Karpas-422 (cell line): Measurements from ENCODE around the gene GAMT. TPM values are rescaled to one million over a fixed set of nuclear protein-coding genes. Genes with fewer than 3 reads are reported as not detected.
A peak's percentile ranks its signal among the peaks of the same experiment; 100 is the strongest.
"Not testable (repeated sequence)": the region's sequence is repeated elsewhere in the genome, so short reads cannot be mapped to it uniquely, and the experiment has no call there.

Source experiments
- DNase-seq: peaks from one replicate; pipeline ENCODE4 v3.0.0-alpha.2; 2015
- H2AFZ ChIP-seq: fragments of 200-600 bp; sonication (generic); 2 replicates; pipeline ENCODE4 v1.6.1; 2014; ENCODE audit warnings: antibody characterized with exemption, low read length, mixed read lengths
- H3K27ac ChIP-seq: fragments of 200-600 bp; sonication (generic); 2 replicates; pipeline ENCODE4 v1.5.1; 2014; ENCODE audit warnings: mild to moderate bottlenecking, low read length, moderate library complexity
- H3K27me3 ChIP-seq: fragments of 200-600 bp; sonication (generic); 2 replicates; pipeline ENCODE4 v1.6.1; 2014; ENCODE audit warnings: low read length, mixed read lengths
- H3K36me3 ChIP-seq: fragments of 200-600 bp; sonication (generic); 2 replicates; pipeline ENCODE4 v1.6.1; 2014; ENCODE audit warnings: low read length, mixed read lengths; ENCODE audit not compliant: insufficient read depth
- H3K4me1 ChIP-seq: fragments of 200-600 bp; sonication (generic); 2 replicates; pipeline ENCODE4 v1.6.1; 2014; ENCODE audit warnings: mild to moderate bottlenecking, low read length, mixed read lengths
- H3K4me2 ChIP-seq: fragments of 200-600 bp; sonication (generic); 2 replicates; pipeline ENCODE4 v1.6.1; 2014; ENCODE audit warnings: low read length, low read depth, mild to moderate bottlenecking; ENCODE audit not compliant: poor library complexity, severe bottlenecking
- H3K4me3 ChIP-seq: fragments of 200-600 bp; sonication (generic); 2 replicates; pipeline ENCODE4 v1.5.1; 2014; ENCODE audit warnings: mild to moderate bottlenecking, antibody characterized with exemption, low read length, mixed read lengths
- H3K79me2 ChIP-seq: fragments of 200-600 bp; sonication (generic); 2 replicates; pipeline ENCODE4 v1.6.1; 2014; ENCODE audit warnings: mild to moderate bottlenecking, low read length, mixed read lengths
- H3K9ac ChIP-seq: fragments of 200-600 bp; sonication (generic); 2 replicates; pipeline ENCODE4 v1.6.0; 2014; ENCODE audit warnings: low read length
- H3K9me2 ChIP-seq: fragments of 200-600 bp; sonication (generic), shearing (Covaris generic); replicated peaks from 2 replicates; pipeline ENCODE4 v1.6.0; 2014; ENCODE audit warnings: mild to moderate bottlenecking, low read length, moderate library complexity; ENCODE audit not compliant: insufficient read depth
- H3K9me3 ChIP-seq: fragments of 300-700, 200-600 bp; sonication (generic); 2 replicates; pipeline ENCODE4 v1.6.1; 2014; ENCODE audit warnings: low read length, mixed read lengths
- H4K20me1 ChIP-seq: fragments of 200-600 bp; sonication (generic); 2 replicates; pipeline ENCODE4 v1.6.1; 2014; ENCODE audit warnings: mild to moderate bottlenecking, antibody characterized with exemption, low read length, low read depth; ENCODE audit not compliant: insufficient read depth
- total RNA-seq: library from RNA; depleted of rRNA; stranded (reverse); fragments of >200 nt; shearing (Covaris generic); gene quantifications from 2 replicates; pipeline ENCODE4 v1.2.3, GENCODE V29; 2014; ENCODE audit warnings: low replicate concordance

GAMT gene
- total RNA-seq, 1 experiment from 2014 or later = 63.7 TPM

- Histone ChIP-seq H3K4me2 (peak overlapping the region; percentile 75), H3K9ac (peak overlapping the region; percentile 76), H3K4me3 (peak overlapping the region; percentile 70), H3K9me2 (no peaks in the 10 kb centered on the region), H4K20me1 (peaks cover 27% of the 10 kb centered on the region), H3K9me3 (no peaks in the 10 kb centered on the region), H3K36me3 (peaks cover 18% of the 10 kb centered on the region), H3K27ac (peak overlapping the region; percentile 64), H3K27me3 (no peaks in the 10 kb centered on the region), H2AFZ (0 out of 2 replicates have a peak overlapping the region, but pooled peaks have one; percentile 39), H3K4me1 (peaks cover 27% of the 10 kb centered on the region), H3K79me2 (no peaks in the 10 kb centered on the region)
- peak; percentile 94 for DNase-seq
These were observed 44.0 kb upstream of the GAMT start for GRCh38 chr19:1445185-1445931.

GRCh38 chr19:1441677-1442438 is 40.5 kb upstream of the GAMT start:
- Histone ChIP-seq H4K20me1 (peaks cover 36% of the 10 kb centered on the region), H3K36me3 (peaks cover 32% of the 10 kb centered on the region), H3K4me3 (no peak overlapping the region), H3K9me3 (no peaks in the 10 kb centered on the region), H3K4me1 (peaks cover 34% of the 10 kb centered on the region), H3K79me2 (peaks cover 18% of the 10 kb centered on the region), H3K27me3 (no peaks in the 10 kb centered on the region), H3K9ac (no peak overlapping the region), H3K27ac (no peak overlapping the region), H2AFZ (no peak overlapping the region), H3K4me2 (no peak overlapping the region), H3K9me2 (no peaks in the 10 kb centered on the region)
- no peak for DNase-seq

GRCh38 chr19:1441022-1441426 is 39.7 kb upstream of the GAMT start:
- no peaks in the 10 kb centered on the region for H3K9me3 ChIP-seq
- H3K9me2 ChIP-seq = no peaks in the 10 kb centered on the region
- H2AFZ ChIP-seq = no peak overlapping the region
- H3K4me2 ChIP-seq = no peak overlapping the region
- H3K79me2 ChIP-seq = peaks cover 18% of the 10 kb centered on the region
- H3K4me3 ChIP-seq = no peak overlapping the region
- H4K20me1 ChIP-seq = peaks cover 36% of the 10 kb centered on the region
- no peak overlapping the region for H3K9ac ChIP-seq
- no peak for DNase-seq
- H3K27me3 ChIP-seq = no peaks in the 10 kb centered on the region
- H3K4me1 ChIP-seq = peaks cover 38% of the 10 kb centered on the region
- no peak overlapping the region for H3K27ac ChIP-seq
- peaks cover 32% of the 10 kb centered on the region for H3K36me3 ChIP-seq

GRCh38 chr19:1440418-1440801 is 39.1 kb upstream of the GAMT start:
- Histone ChIP-seq H3K4me1 (peaks cover 38% of the 10 kb centered on the region), H3K9ac (0 out of 2 replicates have a peak overlapping the region, but pooled peaks have one; percentile 17), H3K9me3 (no peaks in the 10 kb centered on the region), H3K36me3 (peaks cover 32% of the 10 kb centered on the region), H2AFZ (no peak overlapping the region), H3K27ac (no peak overlapping the region), H3K4me2 (no peak overlapping the region), H4K20me1 (peaks cover 36% of the 10 kb centered on the region), H3K4me3 (no peak overlapping the region), H3K9me2 (no peaks in the 10 kb centered on the region), H3K79me2 (peaks cover 18% of the 10 kb centered on the region), H3K27me3 (no peaks in the 10 kb centered on the region)
- no peak for DNase-seq

- Histone ChIP-seq H3K4me2 (peak overlapping the region; percentile 99), H4K20me1 (peaks cover 36% of the 10 kb centered on the region), H3K79me2 (peaks cover 18% of the 10 kb centered on the region), H3K4me3 (peak overlapping the region; percentile 99), H3K4me1 (peaks cover 35% of the 10 kb centered on the region), H3K27ac (peak overlapping the region; percentile 91), H3K9ac (peak overlapping the region; percentile 99), H3K36me3 (peaks cover 32% of the 10 kb centered on the region)
- not testable (repeated sequence) for DNase-seq, H3K27me3 ChIP-seq, H2AFZ ChIP-seq, H3K9me2 ChIP-seq, H3K9me3 ChIP-seq
These were observed 38.4 kb upstream of the GAMT start for GRCh38 chr19:1439525-1440417.

- H3K9me3 ChIP-seq = no peaks in the 10 kb centered on the region
- peaks cover 32% of the 10 kb centered on the region for H3K36me3 ChIP-seq
- H3K27me3 ChIP-seq = no peaks in the 10 kb centered on the region
- peak overlapping the region; percentile 99 for H3K9ac ChIP-seq
- H3K4me1 ChIP-seq = peaks cover 28% of the 10 kb centered on the region
- H4K20me1 ChIP-seq = peaks cover 36% of the 10 kb centered on the region
- H3K9me2 ChIP-seq = no peaks in the 10 kb centered on the region
- H2AFZ ChIP-seq = no peak overlapping the region
- H3K27ac ChIP-seq = peak overlapping the region; percentile 91
- peak overlapping the region; percentile 99 for H3K4me3 ChIP-seq
- H3K4me2 ChIP-seq = peak overlapping the region; percentile 99
- DNase-seq = no peak
- H3K79me2 ChIP-seq = peaks cover 18% of the 10 kb centered on the region
These were observed 37.6 kb upstream of the GAMT start for GRCh38 chr19:1438933-1439354.

- peak within 1 kb of the TSS; percentile 99 for H3K9ac ChIP-seq
- H3K36me3 ChIP-seq = peaks cover 32% of the 10 kb centered on the region
- peak within 1 kb of the TSS; percentile 99 for H3K4me2 ChIP-seq
- H3K27ac ChIP-seq = peak within 1 kb of the TSS; percentile 91
- H2AFZ ChIP-seq = peak within 1 kb of the TSS; percentile 81; the same call in 1 of the 2 replicates
- no peaks in the 10 kb centered on the region for H3K9me3 ChIP-seq
- peak within 1 kb of the TSS; percentile 99 for H3K4me3 ChIP-seq
- H4K20me1 ChIP-seq = peaks cover 36% of the 10 kb centered on the region
- DNase-seq = peak; percentile 98
- H3K79me2 ChIP-seq = peaks cover 18% of the 10 kb centered on the region
- H3K4me1 ChIP-seq = peaks cover 25% of the 10 kb centered on the region
- no peaks in the 10 kb centered on the region for H3K27me3 ChIP-seq
- H3K9me2 ChIP-seq = no peaks in the 10 kb centered on the region
These were observed 36.9 kb upstream of the GAMT start, which contains the start of gene RPS15 for GRCh38 chr19:1438035-1438932. RPS15 (plus strand) TSS chr19:1438396; CDS start chr19:1438426, 30 bp downstream.
